Measurements from ENCODE around the gene ZBTB8A. TPM values are rescaled to one million over a fixed set of nuclear protein-coding genes. Genes with fewer than 3 reads are reported as not detected.

ZBTB8A gene
- total and polyA plus RNA-seq, 2 of the 13 experiments (the other 11 are each of a cell fraction or from before 2014, with no cell fraction given), result 1.3 to 3.7 TPM

- Histone ChIP-seq H3K4me1 (ENCODE audit: insufficient read depth, low read length) (peaks cover 12% of the 10 kb centered on the region), H2AFZ (ENCODE audit: low read length) (no peak overlapping the region), H3K4me2 (ENCODE audit: low read depth, low read length) (no peak overlapping the region), H3K36me3 (replicated peaks in 1 of 2; ENCODE audit: control insufficient read depth in 1 of 2, insufficient read depth in 2 of 2, low read length in 2 of 2) (no peaks in the 10 kb centered on the region), H3K4me3 (replicated peaks in 1 of 3; ENCODE audit: insufficient read depth in 1 of 3, low read depth in 2 of 3, low read length in 3 of 3) (no peak overlapping the region), H3K27ac (ENCODE audit: extremely low read length, insufficient read depth, low read length) (no peak overlapping the region), H3K9ac (ENCODE audit: insufficient read depth, low read depth, low read length) (no peak overlapping the region), H3K9me3 (ENCODE audit: low read length) (no peaks in the 10 kb centered on the region), H3K79me2 (ENCODE audit: insufficient read depth, low read length) (no peaks in the 10 kb centered on the region), H4K20me1 (ENCODE audit: insufficient read depth, low read length) (no peaks in the 10 kb centered on the region), H3K27me3 (ENCODE audit: control insufficient read depth in 1 of 2, insufficient read depth in 2 of 2, low read length in 2 of 2) (no peaks in the 10 kb centered on the region)
- in situ Hi-C loops (cut with HindIII; ENCODE audit: extremely low pct_ligation_motif_present, low pct_unique_long_range_greater_than_20kb) (no loop called here), intact Hi-C loops (cut with micrococcal nuclease; ENCODE audit: unreplicated experiment) (no loop called here)
- DNase-seq (ENCODE audit: low spot score) (no peak), FAIRE-seq (no peak), ATAC-seq (no peak)
- POLR2A ChIA-PET, result no interaction called here
- WGBS (ENCODE audit: low lambda C conversion rate), result 89% methylated on average over 3 of the region's 3 CpGs
- CTCF ChIA-PET (ENCODE audit: low intra/inter-chr PET ratio, low total read pairs), result no interaction called here
- no TSS peak for BruUV-seq (replicated peaks)
- TF ChIP-seq RARG (CRISPR knock-in tag; IDR thresholded peaks at IDR 0.05; ENCODE audit: low read depth), result no peak
- no peak for TF ChIP-seq HBP1 (CRISPR knock-in tag; IDR thresholded peaks at IDR 0.05; ENCODE audit: low read depth)
- TF ChIP-seq KLF9 (CRISPR knock-in tag; IDR thresholded peaks at IDR 0.05; ENCODE audit: low read depth), result no peak
- no peak for TF ChIP-seq HOXA5 (CRISPR knock-in tag; IDR thresholded peaks at IDR 0.05)
Observed at GRCh38 chr1:32549616-32550015, 10.4 kb downstream of the ZBTB8A start.

- no TSS peak for BruUV-seq (replicated peaks)
- H4K20me1 ChIP-seq (ENCODE audit: insufficient read depth, low read length), result no peaks in the 10 kb centered on the region
- 94% methylated on average over 3 of the region's 3 CpGs for WGBS (ENCODE audit: low lambda C conversion rate)
- no peaks in the 10 kb centered on the region for H3K9me3 ChIP-seq (ENCODE audit: low read length)
- POLR2A ChIA-PET, result no interaction called here
- H3K4me2 ChIP-seq (ENCODE audit: low read depth, low read length), result no peak overlapping the region
- ATAC-seq (no peak), FAIRE-seq (no peak), DNase-seq (ENCODE audit: low spot score) (no peak)
- no peak overlapping the region for H2AFZ ChIP-seq (ENCODE audit: low read length)
- no peak overlapping the region for H3K4me3 ChIP-seq (replicated peaks in 1 of 3; ENCODE audit: insufficient read depth in 1 of 3, low read depth in 2 of 3, low read length in 3 of 3)
- H3K27me3 ChIP-seq (ENCODE audit: control insufficient read depth in 1 of 2, insufficient read depth in 2 of 2, low read length in 2 of 2), result no peaks in the 10 kb centered on the region
- CTCF ChIA-PET (ENCODE audit: low intra/inter-chr PET ratio, low total read pairs), result no interaction called here
- intact Hi-C loops (cut with micrococcal nuclease; ENCODE audit: unreplicated experiment) (no loop called here), in situ Hi-C loops (cut with HindIII; ENCODE audit: extremely low pct_ligation_motif_present, low pct_unique_long_range_greater_than_20kb) (no loop called here)
- 0 out of 2 replicates have a peak, but pooled peaks cover 4% of the 10 kb centered on the region for H3K4me1 ChIP-seq (ENCODE audit: insufficient read depth, low read length)
- H3K36me3 ChIP-seq (replicated peaks in 1 of 2; ENCODE audit: control insufficient read depth in 1 of 2, insufficient read depth in 2 of 2, low read length in 2 of 2), result no peaks in the 10 kb centered on the region; a peak in 1 of 5 replicates
- no peak overlapping the region for H3K27ac ChIP-seq (ENCODE audit: extremely low read length, insufficient read depth, low read length)
- no peak overlapping the region for H3K9ac ChIP-seq (ENCODE audit: insufficient read depth, low read depth, low read length)
- H3K79me2 ChIP-seq (ENCODE audit: insufficient read depth, low read length), result no peaks in the 10 kb centered on the region
- no peak for TF ChIP-seq ZNF510 (CRISPR knock-in tag; IDR thresholded peaks at IDR 0.05; ENCODE audit: low read depth)
- TF ChIP-seq GZF1 (CRISPR knock-in tag; IDR thresholded peaks at IDR 0.05), result no peak
- TF ChIP-seq CBX2 (IDR thresholded peaks at IDR 0.05; ENCODE audit: low read depth, low read length), result no peak
- no peak for TF ChIP-seq CBX2 (CRISPR knock-in tag; IDR thresholded peaks at IDR 0.05; ENCODE audit: low read depth)
- no peak for TF ChIP-seq ZNF280B (CRISPR knock-in tag; IDR thresholded peaks at IDR 0.05; ENCODE audit: borderline replicate concordance)
- TF ChIP-seq AHDC1 (CRISPR knock-in tag; IDR thresholded peaks at IDR 0.05; ENCODE audit: borderline replicate concordance), result no peak
- no peak for TF ChIP-seq SAP130 (CRISPR knock-in tag; IDR thresholded peaks at IDR 0.05; ENCODE audit: low read depth)
Observed at GRCh38 chr1:32554288-32554687, 15.1 kb downstream of the ZBTB8A start.

Data from HepG2 (cell line).